SK-N-SH (cell line): ENCODE results near the gene ABL2. TPM values are rescaled to one million over a fixed set of nuclear protein-coding genes. Genes with fewer than 3 reads are reported as not detected.

ENCODE experiments used
- CTCF ChIA-PET: fragments of 300-600, 350-600 bp; formaldehyde crosslinking; extraction: SDS; loops from one replicate; lab custom pipeline; 2021; lab: Yijun Ruan, JAX
- POLR2A ChIA-PET: fragments of 350-600 bp; sonication (Branson Sonifier 250); formaldehyde crosslinking; extraction: SDS; loops from one replicate; lab custom pipeline; 2020; ENCODE audit warnings: antibody characterized with exemption, inconsistent platforms; lab: Yijun Ruan, JAX
- DNase-seq: peaks from one replicate; pipeline ENCODE4 v3.0.0; 2012
- H2AFZ ChIP-seq: fragments of 200-600 bp; sonication (generic); 2 replicates; pipeline ENCODE4 v1.8.1; 2016; ENCODE audit warnings: antibody characterized with exemption, mild to moderate bottlenecking, low read depth
- H3F3A ChIP-seq: fragments of 200-600 bp; sonication (generic); replicated peaks from 2 replicates; pipeline ENCODE3; 2016; ENCODE audit warnings: antibody characterized with exemption, mild to moderate bottlenecking; ENCODE audit not compliant: insufficient read depth
- H3K27ac ChIP-seq, 2 experiments: fragments of 200-500 bp in 1 of 2; fragments of 200-600 bp in 1 of 2; sonication (Bioruptor generic) in 1 of 2; sonication (generic), shearing (Covaris generic) in 1 of 2; 2 replicates each; pipeline versions ENCODE4 v1.5.1 to v1.6.1; 2014 to 2016; ENCODE audit warnings: low read depth in 2 of 2, inconsistent platforms in 1 of 2, low read length in 1 of 2, mild to moderate bottlenecking in 1 of 2, mixed read lengths in 1 of 2
- H3K27me3 ChIP-seq: fragments of 200-600 bp; sonication (generic), shearing (Covaris generic); 2 replicates; pipeline ENCODE4 v1.6.1; 2016; ENCODE audit warnings: mixed run types; ENCODE audit not compliant: insufficient read depth
- H3K36me3 ChIP-seq, 2 experiments: fragments of 200-500 bp in 1 of 2; fragments of 200-600 bp in 1 of 2; sonication (Bioruptor generic) in 1 of 2; sonication (generic) in 1 of 2; replicated peaks in 1 of 2; 2 replicates each; pipeline versions ENCODE3 to v1.5.1; 2014 to 2016; ENCODE audit warnings: low read length in 1 of 2, mild to moderate bottlenecking in 1 of 2; ENCODE audit not compliant: insufficient read depth in 2 of 2, control insufficient read depth in 1 of 2
- H3K4me1 ChIP-seq, 2 experiments: fragments of 200-500 bp in 1 of 2; fragments of 200-600 bp in 1 of 2; sonication (Bioruptor generic) in 1 of 2; sonication (generic), shearing (Covaris generic) in 1 of 2; 2 replicates each; pipeline versions ENCODE4 v1.5.1 to v1.6.1; 2014 to 2016; ENCODE audit warnings: low read depth in 1 of 2, low read length in 1 of 2, mixed run types in 1 of 2; ENCODE audit not compliant: insufficient read depth in 2 of 2, control insufficient read depth in 1 of 2
- H3K4me2 ChIP-seq: fragments of 200-600 bp; sonication (generic), shearing (Covaris generic); 2 replicates; pipeline ENCODE4 v1.6.1; 2017; ENCODE audit warnings: mixed run types
- H3K4me3 ChIP-seq, 2 experiments: fragments of 200-500 bp in 1 of 2; fragments of 200-600 bp in 1 of 2; sonication (Bioruptor generic) in 1 of 2; sonication (generic), shearing (Covaris generic) in 1 of 2; 2 replicates each; pipeline versions ENCODE4 v1.5.1 to v1.8.1; 2014 to 2016; ENCODE audit warnings: low read depth in 2 of 2, inconsistent platforms in 1 of 2, low read length in 1 of 2, mild to moderate bottlenecking in 1 of 2, mixed read lengths in 1 of 2, moderate library complexity in 1 of 2
- H3K79me2 ChIP-seq: fragments of 200-600 bp; sonication (generic); 2 replicates; pipeline ENCODE4 v1.8.1; 2017; ENCODE audit warnings: mild to moderate bottlenecking; ENCODE audit not compliant: insufficient read depth
- H3K9ac ChIP-seq: fragments of 200-600 bp; sonication (generic); 2 replicates; pipeline ENCODE4 v1.6.1; 2017; ENCODE audit warnings: mixed run types
- H3K9me2 ChIP-seq: fragments of 200-600 bp; sonication (generic); 2 replicates; pipeline ENCODE4 v1.6.1; 2017; ENCODE audit warnings: mixed run types
- H3K9me3 ChIP-seq: fragments of 200-600 bp; sonication (generic); 2 replicates; pipeline ENCODE4 v1.6.1; 2017; ENCODE audit warnings: mixed run types, mild to moderate bottlenecking, moderate library complexity
- H4K20me1 ChIP-seq: fragments of 200-600 bp; sonication (generic); 2 replicates; pipeline ENCODE4 v1.6.1; 2017; ENCODE audit warnings: mild to moderate bottlenecking, mixed run types; ENCODE audit not compliant: insufficient read depth
- ELF1 ChIP-seq: IDR thresholded peaks from 2 replicates; pipeline ENCODE4 v1.4.0; 2012
- EP300 ChIP-seq, 2 experiments: IDR thresholded peaks; 2 replicates each; pipeline versions ENCODE4 v1.4.0 to v1.6.1; 2012; ENCODE audit warnings: borderline replicate concordance in 1 of 2, low read depth in 1 of 2, low read length in 1 of 2
- FOSL2 ChIP-seq: IDR thresholded peaks from 2 replicates; pipeline ENCODE4 v1.4.0; 2012; ENCODE audit warnings: low read depth, mild to moderate bottlenecking, moderate library complexity, borderline replicate concordance
- FOXJ3 ChIP-seq: sonication (generic); formaldehyde crosslinking; IDR thresholded peaks from 2 replicates; pipeline ENCODE4 v1.5.1; 2020; ENCODE audit warnings: mild to moderate bottlenecking, missing genetic modification reagents
- FOXM1 ChIP-seq: IDR thresholded peaks from 2 replicates; pipeline ENCODE4 v1.4.0; 2012; ENCODE audit warnings: low read depth, mild to moderate bottlenecking
- GABPA ChIP-seq: IDR thresholded peaks from 2 replicates; pipeline ENCODE4 v1.4.0; 2012; ENCODE audit warnings: low read depth, mild to moderate bottlenecking
- GATA2 ChIP-seq: sonication (generic); formaldehyde crosslinking; IDR thresholded peaks from 2 replicates; pipeline ENCODE4 v1.5.0; 2020; ENCODE audit warnings: mild to moderate bottlenecking, missing genetic modification reagents
- MAX ChIP-seq: IDR thresholded peaks from 2 replicates; pipeline ENCODE4 v1.4.0; 2012; ENCODE audit warnings: low read depth
- MEF2A ChIP-seq: IDR thresholded peaks from 2 replicates; pipeline ENCODE4 v1.4.0; 2012; ENCODE audit warnings: low read depth, borderline replicate concordance
- MXI1 ChIP-seq: IDR thresholded peaks from 2 replicates; pipeline ENCODE4 v1.6.1; 2012; ENCODE audit warnings: mild to moderate bottlenecking, low read depth, low read length, improper control_type of control experiment
- NFIC ChIP-seq: IDR thresholded peaks from 2 replicates; pipeline ENCODE4 v1.4.0; 2012; ENCODE audit warnings: borderline replicate concordance
- PBX3 ChIP-seq: IDR thresholded peaks from 2 replicates; pipeline ENCODE4; 2012
- RCOR1 ChIP-seq: fragments of 150-350 bp; IDR thresholded peaks from 2 replicates; pipeline ENCODE4 v1.6.1; 2017; ENCODE audit warnings: antibody characterized with exemption, low read length
- REST ChIP-seq: IDR thresholded peaks from 2 replicates; pipeline ENCODE4 v1.6.1; 2012; ENCODE audit warnings: mild to moderate bottlenecking, low read depth, low read length, moderate library complexity
- SMC3 ChIP-seq: IDR thresholded peaks from 2 replicates; pipeline ENCODE4 v1.6.1; 2012; ENCODE audit warnings: low read depth, low read length, improper control_type of control experiment
- TAF1 ChIP-seq: IDR thresholded peaks from 2 replicates; pipeline ENCODE4 v1.6.1; 2012; ENCODE audit warnings: low read depth, mild to moderate bottlenecking, low read length, moderate library complexity, borderline replicate concordance
- TEAD4 ChIP-seq: IDR thresholded peaks from 2 replicates; pipeline ENCODE4 v1.4.0; 2012; ENCODE audit warnings: mild to moderate bottlenecking, borderline replicate concordance; ENCODE audit not compliant: insufficient read depth
- USF1 ChIP-seq: IDR thresholded peaks from 2 replicates; pipeline ENCODE4 v1.4.0; 2012; ENCODE audit warnings: low read depth, borderline replicate concordance
- YY1 ChIP-seq: IDR thresholded peaks from 2 replicates; pipeline ENCODE4 v1.4.0; 2012; ENCODE audit warnings: low read depth, mild to moderate bottlenecking
- WGBS: methylation state at CpG from one replicate; pipeline ENCODE4 v1.1.6; 2017; ENCODE audit warnings: low lambda C conversion rate; 5-methylcytosine and 5-hydroxymethylcytosine counted together
- polyA plus RNA-seq, 3 experiments: library from polyadenylated mRNA; depleted of rRNA; stranded (reverse); fragments of >200 nt; gene quantifications; 2 replicates each; pipeline ENCODE4 v1.2.3, GENCODE V29; 2012

The ABL2 gene
- polyA plus RNA-seq, 1 of the 3 experiments (the other 2 are of a cell fraction), result 7.5 TPM

- no peak for TF ChIP-seq YY1
- TF ChIP-seq MAX, result no peak
- no peak for TF ChIP-seq USF1
- TF ChIP-seq TAF1, result no peak
- TF ChIP-seq RCOR1, result no peak
- TF ChIP-seq GATA2, result no peak
- TF ChIP-seq MXI1, result no peak
- TF ChIP-seq FOSL2, result no peak
- TF ChIP-seq EP300 (IDR thresholded peaks at IDR 0.05; ENCODE audit: borderline replicate concordance in 1 of 2, low read depth in 1 of 2, low read length in 1 of 2), result no peak
- TF ChIP-seq FOXM1, result no peak
- TF ChIP-seq NFIC, result no peak
- no peak for TF ChIP-seq ELF1
- no peak for TF ChIP-seq MEF2A
- TF ChIP-seq SMC3, result no peak
- TF ChIP-seq GABPA, result no peak
- TF ChIP-seq TEAD4, result no peak
- TF ChIP-seq FOXJ3 (CRISPR knock-in tag), result no peak
- no peak for TF ChIP-seq PBX3
- no peak for TF ChIP-seq REST
- TF ChIP-seq, all 33 proteins: peak for 0
- H2AFZ ChIP-seq, result no peak overlapping the region
- H3K9me2 ChIP-seq, result no peaks in the 10 kb centered on the region
- H3K4me2 ChIP-seq, result no peak overlapping the region
- H3K27me3 ChIP-seq, result no peaks in the 10 kb centered on the region
- CTCF ChIA-PET, result interaction anchor here (0.6 to 1.8 kb wide), 4 partner anchors 10 to 161 kb away, joined by 3 to 9 read pairs (median 3); no protein-coding TSS in a partner anchor
- H4K20me1 ChIP-seq, result no peaks in the 10 kb centered on the region
- no peak overlapping the region for H3K4me3 ChIP-seq
- POLR2A ChIA-PET, result no interaction called here
- peaks cover 67% of the 10 kb centered on the region for H3K79me2 ChIP-seq
- 96% methylated on average over 1 of the region's 1 CpG for WGBS
- DNase-seq, result no peak
- no peaks in the 10 kb centered on the region for H3K9me3 ChIP-seq
- H3K27ac ChIP-seq, result no peak overlapping the region
- peaks cover 0 to 7% of the 10 kb centered on the region in 2 experiments; a peak in 2 of 4 replicates for H3K4me1 ChIP-seq
- H3K36me3 ChIP-seq, result no peaks in the 10 kb centered on the region
- no peaks in the 10 kb centered on the region for H3F3A ChIP-seq
- H3K9ac ChIP-seq, result no peak overlapping the region
Observed at GRCh38 chr1:179208681-179209477, 20.6 kb downstream of the ABL2 start.
